Peyer's patch (tissue), 4 donors: ENCODE results near the gene GLB1L3. TPM values are rescaled to one million over a fixed set of nuclear protein-coding genes. Genes with fewer than 3 reads are reported as not detected.
"Not testable (repeated sequence)": the region's sequence is repeated elsewhere in the genome, so short reads cannot be mapped to it uniquely, and the experiment has no call there.

Experiments
- DNase-seq, 3 donors: peaks; one replicate each; pipeline ENCODE4 v3.0.0-alpha.2; 2017 to 2019
- H3K27ac ChIP-seq, 4 donors: fragments of 200-600 bp; sonication (generic); one replicate each; pipeline ENCODE4 v1.5.1; 2016 to 2019
- H3K27me3 ChIP-seq, 2 donors: fragments of 200-600 bp; sonication (generic); one replicate each; pipeline ENCODE4 v1.5.1; 2019
- H3K36me3 ChIP-seq, 3 donors: fragments of 200-600 bp; sonication (generic); one replicate each; pipeline ENCODE4 v1.5.1; 2016 to 2019
- H3K4me1 ChIP-seq, 4 donors: fragments of 200-600 bp; sonication (generic); one replicate each; pipeline ENCODE4 v1.5.1; 2016 to 2019
- H3K4me3 ChIP-seq, 4 donors: fragments of 200-600 bp; sonication (generic); 1 replicate in 3 of 4; 2 replicates in 1 of 4; pipeline ENCODE4 v1.5.1; 2016 to 2019; ENCODE audit warnings: mild to moderate bottlenecking in 1 of 4
- H3K9me3 ChIP-seq, 4 donors: fragments of 200-600 bp; sonication (generic); one replicate each; pipeline ENCODE4 v1.5.1; 2016 to 2019; ENCODE audit warnings: mild to moderate bottlenecking in 1 of 4
- CTCF ChIP-seq, 6 experiments: fragments of 450-650 bp in 4 of 6; fragments of 200-600 bp in 2 of 6; sonication (generic) in 1 of 6; IDR thresholded peaks; one replicate each; pipeline ENCODE4 v1.5.1; 2017 to 2019; ENCODE audit warnings: antibody characterized with exemption in 6 of 6, mild to moderate bottlenecking in 3 of 6, moderate library complexity in 1 of 6
- POLR2A ChIP-seq, 2 donors: fragments of 450-650 bp; IDR thresholded peaks; one replicate each; pipeline ENCODE4 v1.5.1; 2017; ENCODE audit warnings: antibody characterized with exemption in 2 of 2, mild to moderate bottlenecking in 2 of 2, moderate library complexity in 2 of 2
- total RNA-seq, 4 donors: library from RNA; depleted of rRNA; stranded (reverse); fragments of >200 nt; gene quantifications; one replicate each; pipeline ENCODE4 v1.1.0, GENCODE V29; 2016

The GLB1L3 gene
- total RNA-seq, 4 donors from 2014 or later: not detected

DNA sequence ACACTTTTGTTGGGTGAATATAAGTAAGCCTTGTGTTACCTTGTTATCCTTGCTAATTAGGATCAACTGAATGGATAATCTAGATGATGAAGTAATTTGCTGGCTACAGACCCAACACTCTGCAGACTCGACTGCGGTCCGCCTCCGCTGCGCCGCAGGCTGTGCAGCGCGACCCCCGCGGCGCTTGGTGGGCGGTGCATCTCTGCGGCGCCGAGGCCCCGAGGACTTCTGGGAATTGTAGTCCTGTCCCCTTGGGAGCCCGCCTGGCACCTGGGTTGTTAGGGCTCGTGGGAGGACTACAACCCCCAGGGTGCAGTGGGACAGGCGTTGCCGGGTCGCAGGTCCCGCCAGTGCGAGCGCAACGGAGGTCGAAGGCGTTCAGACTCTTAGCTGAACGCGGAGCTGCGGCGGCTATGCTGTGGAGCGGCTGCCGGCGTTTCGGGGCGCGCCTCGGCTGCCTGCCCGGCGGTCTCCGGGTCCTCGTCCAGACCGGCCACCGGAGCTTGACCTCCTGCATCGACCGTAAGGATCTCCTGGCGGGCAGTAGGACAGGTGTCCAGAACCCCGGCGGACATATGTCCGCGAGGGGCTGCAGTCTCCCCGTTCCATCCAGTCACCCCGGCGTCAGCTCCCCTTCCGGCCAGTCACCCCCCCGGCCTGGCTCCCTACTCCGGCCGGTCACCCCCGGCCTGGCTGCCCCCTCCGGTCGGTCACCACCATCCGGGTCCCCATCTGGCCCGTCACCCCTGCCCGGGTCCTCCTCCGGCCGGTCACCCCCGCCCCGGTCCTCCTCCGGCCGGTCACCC lies 22.8 kb upstream of the GLB1L3 start, which contains the start of the genes ACAD8 and THYN1:
Gene ACAD8 (plus strand): TSS at position 381 of the 806 bp plus-strand sequence. CDS start 33 bp downstream, at position 414.
Gene THYN1 (minus strand): TSS at position 165 of the 806 bp plus-strand sequence. CDS start 470 bp downstream, outside the sequence.
- peak; percentile 95 to 98 (median 95) for DNase-seq
- no peaks in the 10 kb centered on the region for H3K27me3 ChIP-seq
- TF ChIP-seq POLR2A (IDR thresholded peaks at IDR 0.05): peak; percentile 57 to 63
- TF ChIP-seq CTCF (IDR thresholded peaks at IDR 0.05): peak in 5 of 6 experiments; percentile 39 to 61 (median 57)
- peaks cover 0 to 39% (median 0%) of the 10 kb centered on the region in 3 donors for H3K36me3 ChIP-seq
- H3K4me1 ChIP-seq: peaks cover 0 to 21% (median 3%) of the 10 kb centered on the region in 4 donors
- H3K4me3 ChIP-seq: peak within 1 kb of the TSS; percentile 82 to 94 (median 90)
- H3K9me3 ChIP-seq: no peaks in the 10 kb centered on the region
- peak within 1 kb of the TSS; percentile 66 to 78 (median 68) for H3K27ac ChIP-seq

- H3K4me3 ChIP-seq: peak overlapping the region in 2 of 4 donors; percentile 82 to 90
- no peaks in the 10 kb centered on the region for H3K9me3 ChIP-seq
- TF ChIP-seq POLR2A (IDR thresholded peaks at IDR 0.05) (no peak), CTCF (IDR thresholded peaks at IDR 0.05) (no peak)
- no peak overlapping the region for H3K27ac ChIP-seq
- H3K4me1 ChIP-seq: peaks cover 0 to 21% (median 3%) of the 10 kb centered on the region in 4 donors
- H3K36me3 ChIP-seq: peaks cover 0 to 40% (median 0%) of the 10 kb centered on the region in 3 donors
- DNase-seq: no peak
- H3K27me3 ChIP-seq: no peaks in the 10 kb centered on the region
Measured at GRCh38 chr11:134254433-134255183, 21.6 kb upstream of the GLB1L3 start.

GRCh38 chr11:134255184-134255561 lies 21.0 kb upstream of the GLB1L3 start:
- peaks cover 0 to 21% (median 3%) of the 10 kb centered on the region in 4 donors for H3K4me1 ChIP-seq
- not testable (repeated sequence) for H3K27ac ChIP-seq, H3K9me3 ChIP-seq, H3K4me3 ChIP-seq, H3K27me3 ChIP-seq, DNase-seq
- H3K36me3 ChIP-seq: peaks cover 0 to 39% (median 0%) of the 10 kb centered on the region in 3 donors

GRCh38 chr11:134257101-134257500 lies 19.1 kb upstream of the GLB1L3 start:
- Histone ChIP-seq H3K9me3 (no peaks in the 10 kb centered on the region), H3K4me1 (peaks cover 0 to 14% (median 3%) of the 10 kb centered on the region in 4 donors), H3K36me3 (peaks cover 0 to 49% (median 0%) of the 10 kb centered on the region in 3 donors), H3K27me3 (no peaks in the 10 kb centered on the region), H3K27ac (no peak overlapping the region), H3K4me3 (no peak overlapping the region)
- TF ChIP-seq POLR2A (IDR thresholded peaks at IDR 0.05) (no peak), CTCF (IDR thresholded peaks at IDR 0.05) (no peak)
- DNase-seq: no peak

GRCh38 chr11:134258577-134258976 lies 17.6 kb upstream of the GLB1L3 start:
- Histone ChIP-seq H3K27ac (no peak overlapping the region), H3K4me1 (peaks cover 0 to 7% (median 3%) of the 10 kb centered on the region in 4 donors), H3K4me3 (no peak overlapping the region), H3K9me3 (no peaks in the 10 kb centered on the region), H3K36me3 (peaks cover 0 to 64% (median 0%) of the 10 kb centered on the region in 3 donors), H3K27me3 (no peaks in the 10 kb centered on the region)
- DNase-seq: peak in 1 of 3 donors; percentile 19
- TF ChIP-seq CTCF (IDR thresholded peaks at IDR 0.05) (no peak), POLR2A (IDR thresholded peaks at IDR 0.05) (no peak)
